Retinal pigment epithelial cell (primary cell): ENCODE data around the gene TGFBR3L.
A peak's percentile ranks its signal among the peaks of the same experiment; 100 is the strongest.

Experiments used
- DNase-seq: peaks from one replicate; pipeline ENCODE4 v3.0.0-alpha.2; 2010; ENCODE audit warnings: low read depth
- H3K4me3 ChIP-seq: 2 replicates; pipeline ENCODE4 v1.5.1; 2011; ENCODE audit warnings: mild to moderate bottlenecking, low read length, control low read depth, moderate library complexity
- TF ChIP-seq, protein P1 (sequence below): conservative IDR thresholded peaks from 2 replicates; pipeline ENCODE4 v1.5.1; 2011; ENCODE audit warnings: low read depth, low read length, control low read depth, inconsistent platforms

TGFBR3L gene

GRCh38 chr19:7919610-7920518, 5.2 kb downstream of the TGFBR3L start, which contains the start of gene SNAPC2:
Gene SNAPC2, plus strand, starts transcription at chr19:7920338. Its CDS starts 29 bp downstream, at chr19:7920367.
- H3K4me3 ChIP-seq = peak within 1 kb of the TSS; percentile 61
- TF ChIP-seq, protein P1, sequence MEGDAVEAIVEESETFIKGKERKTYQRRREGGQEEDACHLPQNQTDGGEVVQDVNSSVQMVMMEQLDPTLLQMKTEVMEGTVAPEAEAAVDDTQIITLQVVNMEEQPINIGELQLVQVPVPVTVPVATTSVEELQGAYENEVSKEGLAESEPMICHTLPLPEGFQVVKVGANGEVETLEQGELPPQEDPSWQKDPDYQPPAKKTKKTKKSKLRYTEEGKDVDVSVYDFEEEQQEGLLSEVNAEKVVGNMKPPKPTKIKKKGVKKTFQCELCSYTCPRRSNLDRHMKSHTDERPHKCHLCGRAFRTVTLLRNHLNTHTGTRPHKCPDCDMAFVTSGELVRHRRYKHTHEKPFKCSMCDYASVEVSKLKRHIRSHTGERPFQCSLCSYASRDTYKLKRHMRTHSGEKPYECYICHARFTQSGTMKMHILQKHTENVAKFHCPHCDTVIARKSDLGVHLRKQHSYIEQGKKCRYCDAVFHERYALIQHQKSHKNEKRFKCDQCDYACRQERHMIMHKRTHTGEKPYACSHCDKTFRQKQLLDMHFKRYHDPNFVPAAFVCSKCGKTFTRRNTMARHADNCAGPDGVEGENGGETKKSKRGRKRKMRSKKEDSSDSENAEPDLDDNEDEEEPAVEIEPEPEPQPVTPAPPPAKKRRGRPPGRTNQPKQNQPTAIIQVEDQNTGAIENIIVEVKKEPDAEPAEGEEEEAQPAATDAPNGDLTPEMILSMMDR = no peak
- peak; percentile 49 for DNase-seq

- H3K4me3 ChIP-seq = peak overlapping the region; percentile 61
- peak; percentile 68 for DNase-seq
- TF ChIP-seq, protein P1 = no peak
Observed at GRCh38 chr19:7920519-7921301, 6.1 kb downstream of the TGFBR3L start.

GRCh38 chr19:7921302-7921966, 6.8 kb downstream of the TGFBR3L start:
- TF ChIP-seq, protein P1 = no peak
- peak overlapping the region; percentile 40 for H3K4me3 ChIP-seq
- no peak for DNase-seq

DNA sequence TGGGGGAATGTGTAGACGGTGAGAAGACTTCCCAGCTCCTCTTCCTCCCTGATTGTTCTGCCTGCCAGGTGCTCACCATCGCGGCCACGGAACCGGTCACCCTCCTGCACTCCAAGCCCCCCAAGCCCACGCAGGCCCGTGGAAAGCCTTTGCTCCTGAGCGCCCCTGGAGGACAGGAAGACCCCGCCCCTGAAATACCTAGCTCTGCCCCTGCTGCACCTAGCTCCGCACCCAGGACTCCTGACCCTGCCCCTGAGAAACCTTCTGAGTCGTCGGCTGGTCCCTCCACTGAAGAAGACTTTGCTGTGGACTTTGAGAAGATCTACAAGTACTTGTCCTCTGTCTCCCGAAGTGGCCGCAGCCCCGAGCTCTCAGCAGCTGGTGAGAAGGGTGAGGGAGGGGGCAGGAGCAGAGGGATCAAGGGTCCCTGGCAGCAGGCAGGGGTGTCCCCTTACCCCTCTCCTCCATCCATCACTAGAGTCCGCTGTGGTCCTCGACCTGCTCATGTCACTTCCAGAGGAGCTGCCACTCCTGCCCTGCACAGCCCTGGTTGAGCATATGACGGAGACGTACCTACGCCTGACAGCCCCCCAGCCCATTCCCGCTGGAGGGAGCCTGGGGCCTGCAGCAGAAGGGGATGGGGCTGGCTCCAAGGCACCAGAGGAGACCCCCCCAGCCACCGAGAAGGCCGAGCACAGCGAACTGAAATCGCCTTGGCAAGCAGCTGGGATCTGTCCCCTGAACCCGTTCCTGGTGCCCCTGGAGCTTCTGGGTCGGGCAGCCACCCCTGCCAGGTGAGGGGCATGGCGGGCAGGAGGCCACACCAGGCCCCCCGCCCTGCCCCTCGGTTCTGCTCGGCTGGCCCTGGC, 7.6 kb downstream of the TGFBR3L start:
- TF ChIP-seq, protein P1 = no peak
- no peak for DNase-seq
- no peak overlapping the region for H3K4me3 ChIP-seq

- DNase-seq = no peak
- no peak overlapping the region for H3K4me3 ChIP-seq
- TF ChIP-seq, protein P1 = no peak
Observed at GRCh38 chr19:7922836-7923195, 8.2 kb downstream of the TGFBR3L start.
